Astrocyte (in vitro differentiated cells and primary cell): ENCODE data around the gene SLC48A1. TPM values are rescaled to one million over a fixed set of nuclear protein-coding genes. Genes with fewer than 3 reads are reported as not detected.

ENCODE experiments used
- DNase-seq: peaks from one replicate; pipeline ENCODE4 v3.0.0-alpha.2; 2010; ENCODE audit warnings: low read depth
- FAIRE-seq: peaks from 2 replicates; lab custom pipeline; 2011; peaks lifted over from hg19 to GRCh38; lab: Jason Lieb, UNC
- H2AFZ ChIP-seq: 2 replicates; pipeline ENCODE4 v1.6.0; 2012; ENCODE audit warnings: low read depth, low read length, inconsistent platforms
- H3K27ac ChIP-seq: 2 replicates; pipeline ENCODE4 v1.5.1; 2011; ENCODE audit warnings: low read depth, low read length, inconsistent platforms
- H3K27me3 ChIP-seq: 2 replicates; pipeline ENCODE4 v1.6.0; 2011; ENCODE audit warnings: low read length, inconsistent platforms; ENCODE audit not compliant: insufficient read depth
- H3K36me3 ChIP-seq: 2 replicates; pipeline ENCODE4 v1.5.1; 2011; ENCODE audit warnings: low read length, inconsistent platforms; ENCODE audit not compliant: insufficient read depth
- H3K4me1 ChIP-seq: 2 replicates; pipeline ENCODE4 v1.5.1; 2011; ENCODE audit warnings: low read length, inconsistent platforms; ENCODE audit not compliant: insufficient read depth
- H3K4me2 ChIP-seq: 2 replicates; pipeline ENCODE4 v1.6.0; 2012; ENCODE audit warnings: low read length, inconsistent platforms
- H3K4me3 ChIP-seq: 2 replicates; pipeline ENCODE4 v1.5.1; 2011; ENCODE audit warnings: low read depth, mild to moderate bottlenecking, low read length, inconsistent platforms; ENCODE audit not compliant: insufficient read depth
- H3K79me2 ChIP-seq: 2 replicates; pipeline ENCODE4 v1.6.0; 2012; ENCODE audit warnings: mild to moderate bottlenecking, low read length, inconsistent platforms; ENCODE audit not compliant: insufficient read depth
- H3K9ac ChIP-seq: 2 replicates; pipeline ENCODE4 v1.6.0; 2012; ENCODE audit warnings: mild to moderate bottlenecking, low read length, inconsistent platforms
- H3K9me3 ChIP-seq: 2 replicates; pipeline ENCODE4 v1.5.1; 2012; ENCODE audit warnings: low read depth, mild to moderate bottlenecking, low read length, inconsistent platforms; ENCODE audit not compliant: insufficient read depth
- H4K20me1 ChIP-seq: 2 replicates; pipeline ENCODE4 v1.6.0; 2012; ENCODE audit warnings: low read length, inconsistent platforms; ENCODE audit not compliant: insufficient read depth
- H3K27ac Mint-ChIP-seq: one replicate; pipeline ENCODE4 v1.8.0; 2021; ENCODE audit warnings: mild to moderate bottlenecking, mixed read lengths; ENCODE audit not compliant: unreplicated experiment
- H3K27me3 Mint-ChIP-seq: one replicate; pipeline ENCODE4 v1.8.0; 2021; ENCODE audit warnings: low read depth, mixed read lengths; ENCODE audit not compliant: unreplicated experiment
- H3K36me3 Mint-ChIP-seq: one replicate; pipeline ENCODE4 v1.8.0; 2021; ENCODE audit warnings: low read depth, mixed read lengths; ENCODE audit not compliant: unreplicated experiment
- H3K4me1 Mint-ChIP-seq: one replicate; pipeline ENCODE4 v1.8.0; 2021; ENCODE audit warnings: low read depth, mixed read lengths; ENCODE audit not compliant: unreplicated experiment
- H3K4me3 Mint-ChIP-seq: one replicate; pipeline ENCODE4 v1.8.0; 2021; ENCODE audit warnings: mild to moderate bottlenecking, moderate library complexity, mixed read lengths; ENCODE audit not compliant: unreplicated experiment
- H3K9me3 Mint-ChIP-seq: one replicate; pipeline ENCODE4 v1.8.0; 2021; ENCODE audit warnings: mild to moderate bottlenecking, mixed read lengths; ENCODE audit not compliant: unreplicated experiment
- CTCF ChIP-seq: IDR thresholded peaks from 2 replicates; pipeline ENCODE4 v1.5.1; 2011; ENCODE audit warnings: low read depth, mild to moderate bottlenecking, inconsistent platforms, low read length, moderate library complexity; ENCODE audit not compliant: insufficient read depth
- EZH2 ChIP-seq: IDR thresholded peaks from 2 replicates; pipeline ENCODE4 v1.6.1; 2012; ENCODE audit warnings: mild to moderate bottlenecking, low read length, inconsistent platforms; ENCODE audit not compliant: insufficient read depth
- total RNA-seq: library from RNA; stranded (reverse); gene quantifications from 2 replicates; pipeline ENCODE4 v1.2.1, GENCODE V29; 2021

The SLC48A1 gene
- total RNA-seq, 1 donor from 2014 or later: 23.8 TPM

GRCh38 chr12:47725893-47726292 lies 47.1 kb upstream of the SLC48A1 start:
- Histone ChIP-seq H4K20me1 (no peaks in the 10 kb centered on the region), H3K36me3 (no peaks in the 10 kb centered on the region), H3K4me1 (peaks cover 8% of the 10 kb centered on the region), H3K27ac (no peak overlapping the region), H2AFZ (peak overlapping the region; percentile 28), H3K79me2 (no peaks in the 10 kb centered on the region), H3K4me3 (no peak overlapping the region), H3K4me2 (peak overlapping the region; percentile 40), H3K27me3 (no peaks in the 10 kb centered on the region), H3K9me3 (no peaks in the 10 kb centered on the region), H3K9ac (no peak overlapping the region)
- H3K4me3 Mint-ChIP-seq: no peak overlapping the region
- peaks cover 5% of the 10 kb centered on the region for H3K36me3 Mint-ChIP-seq
- peaks cover 41% of the 10 kb centered on the region for H3K27me3 Mint-ChIP-seq
- DNase-seq: peak; percentile 78
- peaks cover 5% of the 10 kb centered on the region for H3K9me3 Mint-ChIP-seq
- FAIRE-seq: no peak
- no peak overlapping the region for H3K27ac Mint-ChIP-seq
- H3K4me1 Mint-ChIP-seq: peaks cover 24% of the 10 kb centered on the region
- TF ChIP-seq EZH2 (no peak), CTCF (no peak)

GRCh38 chr12:47729233-47729632 lies 43.8 kb upstream of the SLC48A1 start:
- Histone ChIP-seq H3K9me3 (no peaks in the 10 kb centered on the region), H3K36me3 (no peaks in the 10 kb centered on the region), H3K4me1 (peaks cover 8% of the 10 kb centered on the region), H3K79me2 (no peaks in the 10 kb centered on the region), H3K9ac (no peak overlapping the region), H3K4me3 (no peak overlapping the region), H3K27me3 (no peaks in the 10 kb centered on the region), H2AFZ (no peak overlapping the region), H3K27ac (no peak overlapping the region), H4K20me1 (no peaks in the 10 kb centered on the region), H3K4me2 (no peak overlapping the region)
- H3K27ac Mint-ChIP-seq: no peak overlapping the region
- H3K9me3 Mint-ChIP-seq: peaks cover 9% of the 10 kb centered on the region
- peaks cover 5% of the 10 kb centered on the region for H3K36me3 Mint-ChIP-seq
- H3K27me3 Mint-ChIP-seq: peaks cover 43% of the 10 kb centered on the region
- H3K4me1 Mint-ChIP-seq: peaks cover 13% of the 10 kb centered on the region
- FAIRE-seq (no peak), DNase-seq (no peak)
- no peak overlapping the region for H3K4me3 Mint-ChIP-seq
- TF ChIP-seq CTCF (no peak), EZH2 (no peak)

- H3K4me3 ChIP-seq: no peak overlapping the region
- H3K9ac ChIP-seq: no peak overlapping the region
- FAIRE-seq (no peak), DNase-seq (no peak)
- no peaks in the 10 kb centered on the region for H3K27me3 ChIP-seq
- no peak overlapping the region for H2AFZ ChIP-seq
- H3K9me3 Mint-ChIP-seq: peaks cover 6% of the 10 kb centered on the region
- peaks cover 20% of the 10 kb centered on the region for H3K4me1 Mint-ChIP-seq
- no peak overlapping the region for H3K4me2 ChIP-seq
- no peaks in the 10 kb centered on the region for H3K9me3 ChIP-seq
- no peaks in the 10 kb centered on the region for H4K20me1 ChIP-seq
- H3K27ac Mint-ChIP-seq: no peak overlapping the region
- no peaks in the 10 kb centered on the region for H3K36me3 ChIP-seq
- no peak overlapping the region for H3K27ac ChIP-seq
- TF ChIP-seq CTCF (no peak), EZH2 (no peak)
- no peaks in the 10 kb centered on the region for H3K36me3 Mint-ChIP-seq
- no peaks in the 10 kb centered on the region for H3K79me2 ChIP-seq
- H3K4me3 Mint-ChIP-seq: no peak overlapping the region
- peaks cover 32% of the 10 kb centered on the region for H3K27me3 Mint-ChIP-seq
- H3K4me1 ChIP-seq: peaks cover 8% of the 10 kb centered on the region
Observed at GRCh38 chr12:47730341-47730744, 42.7 kb upstream of the SLC48A1 start.
